ENCODE data around the gene CASP7. TPM values are rescaled to one million over a fixed set of nuclear protein-coding genes. Genes with fewer than 3 reads are reported as not detected.
A peak's percentile ranks its signal among the peaks of the same experiment; 100 is the strongest.

CASP7 gene
- total and polyA plus RNA-seq, 2 of the 8 experiments (the other 6 are each of a cell fraction or from before 2014, with no cell fraction given) = 2.3 to 4.1 TPM

DNA sequence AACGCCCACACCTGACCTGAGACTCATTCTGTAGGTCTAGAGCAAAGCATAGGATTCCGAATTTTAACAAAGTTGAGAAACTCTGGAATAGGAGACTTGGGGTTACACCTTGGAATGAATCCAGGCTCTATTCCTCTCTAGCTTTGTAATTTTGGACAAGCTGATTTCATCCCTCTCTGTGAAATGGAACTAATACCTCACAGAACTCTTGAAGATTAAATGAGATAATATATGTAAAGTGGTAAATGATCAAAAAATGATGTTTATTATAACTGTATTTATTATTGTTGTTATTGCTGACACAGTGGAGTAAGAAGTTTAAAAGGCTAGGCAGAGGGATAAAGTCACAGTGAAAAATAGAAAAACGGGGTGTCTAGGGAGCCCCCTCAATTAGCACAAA lies 32.3 kb downstream of the CASP7 start:
- H3K4me3 ChIP-seq (ENCODE audit: extremely low read depth in 1 of 4, insufficient read depth in 2 of 4, low read depth in 3 of 4, low read length in 4 of 4) = peak overlapping the region in 1 of 4 experiments; percentile 12; a peak in 1 of 8 replicates
- H3K18ac ChIP-seq (ENCODE audit: extremely low read depth, low read length) = no peak overlapping the region
- H3K23me2 ChIP-seq (ENCODE audit: low read depth, low read length) = no peaks in the 10 kb centered on the region
- H4K20me1 ChIP-seq (replicated peaks in 1 of 2; ENCODE audit: control insufficient read depth in 1 of 2, insufficient read depth in 2 of 2, low read length in 2 of 2) = no peaks in the 10 kb centered on the region
- no peak overlapping the region for H2AFZ ChIP-seq (ENCODE audit: low read length)
- DNase-seq (ENCODE audit: low read depth in 1 of 2, low spot score in 2 of 2) (no peak), FAIRE-seq (no peak)
- H3K9me3 ChIP-seq (ENCODE audit: insufficient read depth in 2 of 2, low read depth in 1 of 2, low read length in 1 of 2) = no peaks in the 10 kb centered on the region
- H3K4ac ChIP-seq (replicated peaks; ENCODE audit: insufficient read length, low read depth, low read length) = no peak overlapping the region
- H4K5ac ChIP-seq (ENCODE audit: insufficient read length, low read depth, low read length) = no peak overlapping the region
- H2BK15ac ChIP-seq (ENCODE audit: low read length) = 0 out of 2 replicates have a peak overlapping the region, but pooled peaks have one; percentile 55
- peak overlapping the region; percentile 46; the same call in 1 of the 2 replicates for H2BK12ac ChIP-seq (ENCODE audit: low read depth, low read length)
- CTCF ChIA-PET (ENCODE audit: partially characterized antibody) = interaction anchor here (1.1 to 1.8 kb wide), 3 partner anchors 10 to 384 kb away, joined by 3 to 5 read pairs (median 4); no protein-coding TSS in a partner anchor
- H3K23ac ChIP-seq (ENCODE audit: insufficient read length) = no peak overlapping the region
- H3K4me2 ChIP-seq (ENCODE audit: insufficient read depth in 1 of 2, low read depth in 2 of 2, low read length in 2 of 2) = 0 out of 4 replicates have a peak overlapping the region, but pooled peaks of 1 of the 2 experiments have one; percentile 45
- no peak overlapping the region for H4K8ac ChIP-seq (ENCODE audit: extremely low read depth, insufficient read depth, low read length)
- TF ChIP-seq SP4 (IDR thresholded peaks at IDR 0.05; ENCODE audit: low read length) = no peak
- TF ChIP-seq RXRA (IDR thresholded peaks at IDR 0.05; ENCODE audit: insufficient read depth, low read depth, low read length) = no peak
- H3K56ac ChIP-seq (replicated peaks; ENCODE audit: insufficient read length, low read depth, low read length) = no peak overlapping the region
- H2AK5ac ChIP-seq (ENCODE audit: low read depth, low read length) = no peak overlapping the region
- H4K91ac ChIP-seq (replicated peaks; ENCODE audit: insufficient read length, low read length) = no peak overlapping the region
- no peak overlapping the region; the same call in 1 of the 2 replicates for H2BK5ac ChIP-seq (ENCODE audit: low read depth, low read length)
- no peak overlapping the region; a peak in 1 of 7 replicates for H3K9ac ChIP-seq (replicated peaks in 1 of 4; ENCODE audit: extremely low read depth in 1 of 4, low read depth in 3 of 4, low read length in 3 of 4)
- no peaks in the 10 kb centered on the region for H3K36me3 ChIP-seq (ENCODE audit: control insufficient read depth in 2 of 4, insufficient read depth in 4 of 4, low read length in 3 of 4)
- H3K4me1 ChIP-seq (replicated peaks in 1 of 4; ENCODE audit: control insufficient read depth in 3 of 4, insufficient read depth in 4 of 4, low read length in 3 of 4) = peaks cover 3 to 21% (median 15%) of the 10 kb centered on the region in 4 experiments; a peak in 6 of 7 replicates
- H3K79me1 ChIP-seq (ENCODE audit: low read depth, low read length) = no peaks in the 10 kb centered on the region
- no peak overlapping the region for H2BK20ac ChIP-seq (ENCODE audit: low read length)
- 88% methylated on average over 3 of the region's 3 CpGs; no CpG with 5 or more reads in 1 of the 2 experiments for WGBS, 2 experiments (ENCODE audit: extremely low coverage in 1 of 2, insufficient coverage in 1 of 2, insufficient read length in 1 of 2, insufficient replicate concordance in 2 of 2, low coverage in 1 of 2, low lambda C conversion rate in 2 of 2, missing lambda C conversion rate in 1 of 2)
- POLR2A ChIA-PET (ENCODE audit: partially characterized antibody) = no interaction called here
- H2BK120ac ChIP-seq (replicated peaks; ENCODE audit: low read depth, low read length) = no peak overlapping the region
- no peaks in the 10 kb centered on the region for H3K27me3 ChIP-seq (replicated peaks in 1 of 4; ENCODE audit: control insufficient read depth in 3 of 4, extremely low read depth in 1 of 4, insufficient read depth in 3 of 4, low read length in 3 of 4)
- no peaks in the 10 kb centered on the region for H3K79me2 ChIP-seq (ENCODE audit: control insufficient read depth in 1 of 2, insufficient read depth in 2 of 2, low read length in 2 of 2)
- no peak overlapping the region for H3K14ac ChIP-seq (ENCODE audit: insufficient read length)
- no peak overlapping the region for H3K27ac ChIP-seq (ENCODE audit: low read depth, low read length)
